Measurements from ENCODE around the gene SYT4. TPM values are rescaled to one million over a fixed set of nuclear protein-coding genes. Genes with fewer than 3 reads are reported as not detected.

Gene SYT4
- total and polyA plus RNA-seq, 2 of the 8 experiments (the other 6 are each of a cell fraction or from before 2014, with no cell fraction given): 2.4 to 10.2 TPM

- Histone ChIP-seq H3K9ac (replicated peaks in 1 of 4; ENCODE audit: extremely low read depth in 1 of 4, low read depth in 3 of 4, low read length in 3 of 4) (no peak overlapping the region), H3K4me3 (ENCODE audit: extremely low read depth in 1 of 4, insufficient read depth in 2 of 4, low read depth in 3 of 4, low read length in 4 of 4) (no peak overlapping the region), H4K5ac (ENCODE audit: insufficient read length, low read depth, low read length) (no peak overlapping the region), H3K4me1 (replicated peaks in 1 of 4; ENCODE audit: control insufficient read depth in 3 of 4, insufficient read depth in 4 of 4, low read length in 3 of 4) (no peaks in the 10 kb centered on the region), H3K36me3 (ENCODE audit: control insufficient read depth in 2 of 4, insufficient read depth in 4 of 4, low read length in 3 of 4) (no peaks in the 10 kb centered on the region), H3K9me3 (ENCODE audit: insufficient read depth in 2 of 2, low read depth in 1 of 2, low read length in 1 of 2) (no peaks in the 10 kb centered on the region), H2BK15ac (ENCODE audit: low read length) (no peak overlapping the region), H3K27ac (ENCODE audit: low read depth, low read length) (no peak overlapping the region), H2AFZ (ENCODE audit: low read length) (no peak overlapping the region), H3K27me3 (replicated peaks in 1 of 4; ENCODE audit: control insufficient read depth in 3 of 4, extremely low read depth in 1 of 4, insufficient read depth in 3 of 4, low read length in 3 of 4) (no peaks in the 10 kb centered on the region), H3K23me2 (ENCODE audit: low read depth, low read length) (no peaks in the 10 kb centered on the region), H3K14ac (ENCODE audit: insufficient read length) (no peak overlapping the region), H3K18ac (ENCODE audit: extremely low read depth, low read length) (no peak overlapping the region), H3K79me1 (ENCODE audit: low read depth, low read length) (no peaks in the 10 kb centered on the region), H2BK120ac (replicated peaks; ENCODE audit: low read depth, low read length) (no peak overlapping the region), H2AK5ac (ENCODE audit: low read depth, low read length) (no peak overlapping the region), H3K4me2 (ENCODE audit: insufficient read depth in 1 of 2, low read depth in 2 of 2, low read length in 2 of 2) (no peak overlapping the region), H2BK5ac (ENCODE audit: low read depth, low read length) (no peak overlapping the region), H4K91ac (replicated peaks; ENCODE audit: insufficient read length, low read length) (no peak overlapping the region), H3K23ac (ENCODE audit: insufficient read length) (no peak overlapping the region), H3K4ac (replicated peaks; ENCODE audit: insufficient read length, low read depth, low read length) (no peak overlapping the region), H4K8ac (ENCODE audit: extremely low read depth, insufficient read depth, low read length) (no peak overlapping the region), H2BK12ac (ENCODE audit: low read depth, low read length) (no peak overlapping the region), H2BK20ac (ENCODE audit: low read length) (no peak overlapping the region), H3K79me2 (ENCODE audit: control insufficient read depth in 1 of 2, insufficient read depth in 2 of 2, low read length in 2 of 2) (no peaks in the 10 kb centered on the region), H3K56ac (replicated peaks; ENCODE audit: insufficient read length, low read depth, low read length) (no peak overlapping the region), H4K20me1 (replicated peaks in 1 of 2; ENCODE audit: control insufficient read depth in 1 of 2, insufficient read depth in 2 of 2, low read length in 2 of 2) (no peaks in the 10 kb centered on the region)
- CTCF ChIA-PET (ENCODE audit: partially characterized antibody): no interaction called here
- no peak for DNase-seq (ENCODE audit: low read depth in 1 of 2, low spot score in 2 of 2)
- TF ChIP-seq ZNF274 (IDR thresholded peaks at IDR 0.05; ENCODE audit: borderline replicate concordance, extremely low read depth, low read length): no peak
- no peak for TF ChIP-seq CREB1 (IDR thresholded peaks at IDR 0.05)
- no peak for FAIRE-seq
- 89% methylated on average over 1 of the region's 2 CpGs; no CpG with 5 or more reads in 1 of the 2 experiments for WGBS, 2 experiments (ENCODE audit: extremely low coverage in 1 of 2, insufficient coverage in 1 of 2, insufficient read length in 1 of 2, insufficient replicate concordance in 2 of 2, low coverage in 1 of 2, low lambda C conversion rate in 2 of 2, missing lambda C conversion rate in 1 of 2)
- POLR2A ChIA-PET (ENCODE audit: partially characterized antibody): no interaction called here
Observed at GRCh38 chr18:43222501-43222900, 54.8 kb downstream of the SYT4 start.

All from H1 (cell line).